Mesendoderm (in vitro differentiated cells): ENCODE measurements around the gene TENM4.
A peak's percentile ranks its signal among the peaks of the same experiment; 100 is the strongest.

Experiments
- DNase-seq: peaks from one replicate; pipeline ENCODE4 v3.0.0; 2013
- H2AK5ac ChIP-seq: 2 replicates; pipeline ENCODE4 v1.6.1; 2013; ENCODE audit warnings: low read length, inconsistent platforms
- H2BK120ac ChIP-seq: 2 replicates; pipeline ENCODE4 v1.6.1; 2013; ENCODE audit warnings: low read depth, mild to moderate bottlenecking, low read length, moderate library complexity, mixed read lengths
- H2BK15ac ChIP-seq: replicated peaks from 2 replicates; pipeline ENCODE4 v1.6.1; 2013; ENCODE audit warnings: low read depth, mild to moderate bottlenecking, moderate library complexity
- H2BK5ac ChIP-seq: 2 replicates; pipeline ENCODE4 v1.6.1; 2013; ENCODE audit warnings: low read length, inconsistent platforms
- H3K18ac ChIP-seq: 2 replicates; pipeline ENCODE4 v1.6.1; 2013; ENCODE audit warnings: mild to moderate bottlenecking, low read length, mixed read lengths
- H3K23ac ChIP-seq: one replicate; pipeline ENCODE4 v1.6.1; 2013; ENCODE audit warnings: low read length
- H3K27ac ChIP-seq: 2 replicates; pipeline ENCODE4 v1.5.1; 2013; ENCODE audit warnings: low read depth, mild to moderate bottlenecking, inconsistent platforms, low read length, moderate library complexity
- H3K27me3 ChIP-seq: 2 replicates; pipeline ENCODE4 v1.6.1; 2013; ENCODE audit warnings: low read length, control low read depth, mild to moderate bottlenecking, inconsistent platforms; ENCODE audit not compliant: insufficient read depth, poor library complexity
- H3K36me3 ChIP-seq: 2 replicates; pipeline ENCODE4 v1.6.1; 2013; ENCODE audit warnings: low read length, inconsistent platforms; ENCODE audit not compliant: control insufficient read depth, insufficient read depth
- H3K4ac ChIP-seq: one replicate; pipeline ENCODE4 v1.6.1; 2013; ENCODE audit warnings: low read depth, mild to moderate bottlenecking, low read length, moderate library complexity
- H3K4me1 ChIP-seq: 2 replicates; pipeline ENCODE4 v1.6.1; 2013; ENCODE audit warnings: low read depth, low read length, inconsistent platforms; ENCODE audit not compliant: control insufficient read depth
- H3K4me2 ChIP-seq: 2 replicates; pipeline ENCODE4 v1.6.1; 2013; ENCODE audit warnings: low read length
- H3K4me3 ChIP-seq: 2 replicates; pipeline ENCODE4 v1.5.1; 2013; ENCODE audit warnings: mild to moderate bottlenecking, low read length
- H3K56ac ChIP-seq: one replicate; pipeline ENCODE4 v1.6.1; 2013; ENCODE audit warnings: low read length
- H3K79me1 ChIP-seq: 2 replicates; pipeline ENCODE4 v1.6.1; 2013; ENCODE audit warnings: low read length, inconsistent platforms
- H3K79me2 ChIP-seq: 2 replicates; pipeline ENCODE4 v1.6.1; 2013; ENCODE audit warnings: mild to moderate bottlenecking, low read length; ENCODE audit not compliant: control insufficient read depth, insufficient read depth
- H3K9ac ChIP-seq: 2 replicates; pipeline ENCODE4 v1.6.1; 2013; ENCODE audit warnings: low read length, inconsistent platforms
- H4K5ac ChIP-seq: one replicate; pipeline ENCODE4 v1.6.1; 2013; ENCODE audit warnings: low read length
- H4K8ac ChIP-seq: one replicate; pipeline ENCODE4 v1.6.1; 2013; ENCODE audit warnings: low read depth, mild to moderate bottlenecking, control low read depth, low read length, moderate library complexity
- WGBS: extraction: QIAGEN DNeasy Blood & Tissue Kit; methylation state at CpG from one replicate; pipeline ENCODE4 v1.1.7; 2013; ENCODE audit warnings: low lambda C conversion rate, missing lambda C conversion rate; ENCODE audit not compliant: insufficient coverage; ENCODE audit errors: extremely low coverage; 5-methylcytosine and 5-hydroxymethylcytosine counted together

TENM4 gene

DNA sequence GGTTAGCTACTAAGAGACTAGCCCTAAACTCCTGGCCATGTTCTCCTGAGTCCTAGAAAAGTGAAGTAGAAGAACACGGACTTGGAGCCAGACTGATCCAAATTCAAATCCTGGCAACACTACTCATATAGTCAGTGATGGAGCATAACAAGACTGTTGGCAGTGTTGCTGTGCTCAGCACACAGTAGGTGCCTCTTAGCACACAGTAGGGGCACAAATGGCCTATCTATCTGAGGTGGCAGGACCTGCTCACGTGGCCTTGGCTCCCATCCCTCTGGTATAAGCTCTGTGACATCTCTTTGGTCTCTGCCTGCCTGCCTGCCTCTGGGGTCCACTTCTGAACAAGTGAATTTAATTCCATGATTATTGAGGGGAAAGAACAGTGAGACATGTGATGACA lies 15.4 kb downstream of the TENM4 start:
- H3K27me3 ChIP-seq: no peaks in the 10 kb centered on the region
- no peak overlapping the region for H3K18ac ChIP-seq
- no peak for DNase-seq
- no peak overlapping the region for H3K23ac ChIP-seq
- H2BK5ac ChIP-seq: no peak overlapping the region
- peaks cover 26% of the 10 kb centered on the region for H3K4me1 ChIP-seq
- no peak overlapping the region for H3K9ac ChIP-seq
- H3K56ac ChIP-seq: no peak overlapping the region
- H4K5ac ChIP-seq: no peak overlapping the region
- peaks cover 4% of the 10 kb centered on the region for H3K36me3 ChIP-seq
- no peak overlapping the region for H3K4me3 ChIP-seq
- H2BK15ac ChIP-seq: no peak overlapping the region
- peaks cover 34% of the 10 kb centered on the region for H3K79me1 ChIP-seq
- H3K4ac ChIP-seq: no peak overlapping the region
- H2BK120ac ChIP-seq: no peak overlapping the region
- peaks cover 80% of the 10 kb centered on the region for H3K79me2 ChIP-seq
- H2AK5ac ChIP-seq: no peak overlapping the region
- WGBS: no CpG with 5 or more reads among the region's 2 CpGs
- no peak overlapping the region for H3K4me2 ChIP-seq
- no peak overlapping the region for H4K8ac ChIP-seq
- H3K27ac ChIP-seq: no peak overlapping the region

DNA sequence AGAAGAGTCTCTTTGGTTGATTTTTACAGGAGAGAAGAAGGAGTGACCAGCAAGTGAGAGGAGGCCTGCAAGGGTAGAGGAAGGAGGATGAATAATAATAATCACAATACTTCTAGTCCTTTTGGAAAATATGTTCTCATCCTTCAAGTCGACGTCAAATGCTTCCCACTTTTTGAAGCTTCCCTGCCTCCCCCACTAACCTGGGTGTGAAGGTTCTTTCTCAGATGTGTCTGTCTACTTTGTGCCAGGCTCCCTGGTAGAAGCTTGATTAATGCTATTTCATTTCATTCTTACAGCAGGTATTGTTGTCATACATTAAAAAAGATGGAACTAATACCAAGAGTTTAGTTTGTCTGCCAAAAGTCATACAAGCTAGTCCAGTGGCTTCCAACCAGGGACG lies 17.1 kb downstream of the TENM4 start:
- Histone ChIP-seq H3K4me2 (no peak overlapping the region), H3K4ac (no peak overlapping the region), H2BK120ac (no peak overlapping the region), H3K27me3 (no peaks in the 10 kb centered on the region), H2AK5ac (no peak overlapping the region), H4K5ac (no peak overlapping the region), H2BK5ac (no peak overlapping the region), H3K18ac (no peak overlapping the region), H3K23ac (no peak overlapping the region), H2BK15ac (no peak overlapping the region), H3K36me3 (peaks cover 4% of the 10 kb centered on the region), H3K56ac (no peak overlapping the region), H3K27ac (no peak overlapping the region), H3K79me2 (peaks cover 74% of the 10 kb centered on the region), H3K9ac (no peak overlapping the region), H3K4me3 (no peak overlapping the region), H4K8ac (no peak overlapping the region), H3K79me1 (peaks cover 33% of the 10 kb centered on the region), H3K4me1 (peaks cover 35% of the 10 kb centered on the region)
- no CpG with 5 or more reads among the region's 3 CpGs for WGBS
- DNase-seq: no peak

DNA sequence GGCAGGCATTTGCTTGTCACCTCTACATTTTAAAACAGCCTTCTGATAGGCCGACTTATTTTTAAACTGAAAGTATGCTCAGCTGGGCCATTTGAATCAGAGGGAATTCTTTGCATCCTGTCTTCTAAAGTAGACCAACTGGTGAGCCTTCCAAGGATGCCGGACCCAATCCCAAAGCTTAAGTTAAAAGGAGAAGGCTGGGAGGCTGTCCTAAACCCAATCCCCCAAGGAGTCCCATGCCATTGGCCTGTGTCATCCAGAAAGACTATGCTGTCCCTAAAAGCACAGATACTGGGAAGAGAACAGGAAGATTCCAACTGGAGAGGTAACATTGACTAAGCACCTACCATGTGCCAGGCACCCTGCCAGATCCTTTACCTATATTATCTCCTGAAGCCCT lies 18.0 kb downstream of the TENM4 start:
- peak; percentile 62 for DNase-seq
- no peak overlapping the region for H4K5ac ChIP-seq
- H3K9ac ChIP-seq: no peak overlapping the region
- H3K4ac ChIP-seq: peak overlapping the region; percentile 17
- peaks cover 4% of the 10 kb centered on the region for H3K36me3 ChIP-seq
- H3K27ac ChIP-seq: no peak overlapping the region
- no peak overlapping the region for H3K4me3 ChIP-seq
- no peak overlapping the region for H3K18ac ChIP-seq
- no peak overlapping the region for H2BK120ac ChIP-seq
- no peak overlapping the region for H2AK5ac ChIP-seq
- no peaks in the 10 kb centered on the region for H3K27me3 ChIP-seq
- H3K4me1 ChIP-seq: peaks cover 35% of the 10 kb centered on the region
- no peak overlapping the region for H4K8ac ChIP-seq
- H3K23ac ChIP-seq: no peak overlapping the region
- peaks cover 71% of the 10 kb centered on the region for H3K79me2 ChIP-seq
- H2BK15ac ChIP-seq: no peak overlapping the region
- no CpG with 5 or more reads among the region's 2 CpGs for WGBS
- peaks cover 33% of the 10 kb centered on the region for H3K79me1 ChIP-seq
- no peak overlapping the region for H3K4me2 ChIP-seq
- no peak overlapping the region for H3K56ac ChIP-seq
- H2BK5ac ChIP-seq: no peak overlapping the region

DNA sequence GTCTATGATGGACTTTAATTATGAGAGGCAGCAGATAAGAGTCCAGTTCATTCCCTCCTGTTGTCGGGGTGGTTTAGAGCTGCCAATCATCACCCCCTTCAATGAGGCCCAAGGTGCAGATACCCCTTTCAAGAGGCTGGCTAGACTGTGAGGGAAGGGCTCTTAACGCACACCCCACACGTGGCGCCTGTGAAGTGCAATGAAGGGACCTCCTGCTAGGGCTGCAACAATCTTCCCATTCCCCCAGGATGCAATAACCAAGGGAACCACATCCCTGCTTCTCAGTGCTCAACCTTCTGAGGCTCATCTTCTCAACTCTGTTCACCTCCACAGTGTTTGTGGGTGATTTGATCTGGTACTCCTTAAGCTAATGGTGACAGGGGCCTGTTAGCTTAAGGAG lies 19.0 kb downstream of the TENM4 start:
- Histone ChIP-seq H3K9ac (no peak overlapping the region), H4K8ac (no peak overlapping the region), H2BK120ac (no peak overlapping the region), H3K4me3 (no peak overlapping the region), H3K56ac (peak overlapping the region; percentile 1), H3K18ac (no peak overlapping the region), H3K27ac (no peak overlapping the region), H3K23ac (no peak overlapping the region), H3K4me1 (peaks cover 35% of the 10 kb centered on the region), H3K79me2 (peaks cover 77% of the 10 kb centered on the region), H2BK15ac (no peak overlapping the region), H3K4me2 (no peak overlapping the region), H4K5ac (no peak overlapping the region), H3K36me3 (peaks cover 3% of the 10 kb centered on the region), H3K79me1 (peaks cover 38% of the 10 kb centered on the region), H2BK5ac (peak overlapping the region; percentile 26), H2AK5ac (no peak overlapping the region), H3K27me3 (no peaks in the 10 kb centered on the region), H3K4ac (peak overlapping the region; percentile 39)
- peak; percentile 72 for DNase-seq
- no CpG with 5 or more reads among the region's 4 CpGs for WGBS

DNA sequence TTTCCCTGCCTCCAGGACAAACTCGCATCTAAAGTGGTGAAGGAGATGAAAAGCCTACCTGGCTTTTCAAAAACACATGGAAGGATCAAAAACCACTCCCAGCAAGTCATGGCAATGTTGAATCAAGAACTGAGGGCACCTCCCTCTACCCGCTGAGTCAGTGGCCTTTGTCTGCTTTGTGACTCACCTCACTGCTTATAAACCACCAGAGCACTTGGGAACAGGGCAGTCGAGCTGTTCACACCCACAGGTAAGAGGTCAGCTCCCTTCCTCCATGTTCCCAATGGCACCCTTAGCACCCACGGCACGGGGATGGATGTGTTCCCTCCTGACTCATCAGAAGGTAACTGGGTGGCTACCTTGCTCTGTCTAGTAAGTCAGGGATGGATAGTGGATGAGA lies 21.7 kb downstream of the TENM4 start:
- peak overlapping the region; percentile 94 for H2BK5ac ChIP-seq
- H4K8ac ChIP-seq: no peak overlapping the region
- H3K18ac ChIP-seq: no peak overlapping the region
- H3K23ac ChIP-seq: no peak overlapping the region
- H2BK15ac ChIP-seq: no peak overlapping the region
- H3K56ac ChIP-seq: peak overlapping the region; percentile 74
- peak overlapping the region; percentile 27 for H4K5ac ChIP-seq
- H3K27me3 ChIP-seq: no peaks in the 10 kb centered on the region
- peaks cover 32% of the 10 kb centered on the region for H3K4me1 ChIP-seq
- H2AK5ac ChIP-seq: peak overlapping the region; percentile 93
- H3K36me3 ChIP-seq: peaks cover 2% of the 10 kb centered on the region
- H2BK120ac ChIP-seq: no peak overlapping the region
- WGBS: no CpG with 5 or more reads among the region's 5 CpGs
- peak overlapping the region; percentile 64 for H3K4ac ChIP-seq
- DNase-seq: peak; percentile 61
- no peak overlapping the region for H3K9ac ChIP-seq
- no peak overlapping the region for H3K4me3 ChIP-seq
- peaks cover 37% of the 10 kb centered on the region for H3K79me1 ChIP-seq
- peaks cover 72% of the 10 kb centered on the region for H3K79me2 ChIP-seq
- H3K27ac ChIP-seq: no peak overlapping the region
- no peak overlapping the region for H3K4me2 ChIP-seq

DNA sequence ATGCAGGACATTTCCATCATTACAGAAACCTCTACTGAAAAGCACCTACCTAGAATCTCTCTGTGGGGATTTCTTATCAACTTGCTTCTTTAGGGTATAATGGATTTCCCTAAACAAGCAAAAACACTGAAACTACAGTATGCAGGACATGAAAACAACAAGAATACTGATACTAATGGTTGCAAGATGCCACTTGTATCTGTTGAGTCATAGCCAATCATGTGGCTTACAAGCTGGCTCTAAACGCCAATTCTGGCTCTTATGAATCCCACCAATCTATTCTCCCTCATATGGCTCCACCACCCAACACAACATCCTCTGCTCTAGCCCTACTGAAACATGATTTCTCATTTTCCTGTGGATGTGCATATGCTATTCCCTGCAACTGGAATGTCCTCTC lies 22.6 kb downstream of the TENM4 start:
- Histone ChIP-seq H4K8ac (no peak overlapping the region), H3K56ac (no peak overlapping the region), H2BK120ac (no peak overlapping the region), H3K4me2 (no peak overlapping the region), H3K18ac (no peak overlapping the region), H4K5ac (no peak overlapping the region), H3K36me3 (peaks cover 2% of the 10 kb centered on the region), H3K23ac (no peak overlapping the region), H3K4me3 (no peak overlapping the region), H2BK15ac (no peak overlapping the region), H3K4me1 (peaks cover 28% of the 10 kb centered on the region), H3K27me3 (no peaks in the 10 kb centered on the region), H2AK5ac (no peak overlapping the region), H3K4ac (no peak overlapping the region), H2BK5ac (no peak overlapping the region), H3K27ac (no peak overlapping the region), H3K79me2 (peaks cover 66% of the 10 kb centered on the region), H3K9ac (no peak overlapping the region), H3K79me1 (peaks cover 36% of the 10 kb centered on the region)
- no CpG with 5 or more reads among the region's 1 CpG for WGBS
- no peak for DNase-seq
